ENCODE data around the gene ITGA5. TPM values are rescaled to one million over a fixed set of nuclear protein-coding genes. Genes with fewer than 3 reads are reported as not detected.

ITGA5 gene
- total and polyA plus RNA-seq, 12 donors = 31.9 to 154 (median 48.8) TPM

DNA sequence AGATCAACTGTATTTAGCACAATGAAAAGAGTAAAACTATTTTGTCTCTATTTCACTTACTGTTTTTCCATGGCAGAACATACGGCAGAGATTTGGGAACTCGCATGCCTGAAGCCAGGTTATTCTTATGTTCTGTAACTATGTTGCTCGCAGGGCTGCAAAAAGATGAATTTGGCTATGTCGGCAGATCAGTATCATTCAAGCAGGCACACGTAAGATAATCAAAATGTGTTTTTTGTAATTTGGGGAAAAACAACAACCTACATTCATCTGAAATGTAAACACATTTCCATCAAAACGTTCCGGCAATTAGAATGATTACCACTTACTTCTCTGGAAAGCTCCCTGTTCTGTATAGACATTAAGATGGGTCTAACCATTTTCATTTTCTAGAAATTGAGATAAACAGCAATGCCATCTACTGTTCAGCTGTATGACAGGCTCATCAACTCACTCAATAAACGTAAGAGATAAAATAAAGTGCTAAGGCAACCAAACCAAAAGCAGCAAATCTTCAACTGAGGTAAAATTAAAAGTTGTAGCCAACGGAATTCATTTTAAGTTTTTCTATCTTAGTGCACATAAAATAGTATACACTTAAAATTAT is 41.4 kb upstream of the ITGA5 start:
- DNase-seq (no peak), ATAC-seq (no peak)
- H3K27me3 ChIP-seq = peaks cover 0 to 36% (median 11%) of the 10 kb centered on the region in 7 donors
- WGBS, 2 donors = 80 to 82% methylated on average over 9 of the region's 9 CpGs
- peaks cover 0 to 9% (median 5%) of the 10 kb centered on the region in 9 donors for H3K4me1 ChIP-seq
- H3K27ac ChIP-seq = no peak overlapping the region
- TF ChIP-seq, protein P1, sequence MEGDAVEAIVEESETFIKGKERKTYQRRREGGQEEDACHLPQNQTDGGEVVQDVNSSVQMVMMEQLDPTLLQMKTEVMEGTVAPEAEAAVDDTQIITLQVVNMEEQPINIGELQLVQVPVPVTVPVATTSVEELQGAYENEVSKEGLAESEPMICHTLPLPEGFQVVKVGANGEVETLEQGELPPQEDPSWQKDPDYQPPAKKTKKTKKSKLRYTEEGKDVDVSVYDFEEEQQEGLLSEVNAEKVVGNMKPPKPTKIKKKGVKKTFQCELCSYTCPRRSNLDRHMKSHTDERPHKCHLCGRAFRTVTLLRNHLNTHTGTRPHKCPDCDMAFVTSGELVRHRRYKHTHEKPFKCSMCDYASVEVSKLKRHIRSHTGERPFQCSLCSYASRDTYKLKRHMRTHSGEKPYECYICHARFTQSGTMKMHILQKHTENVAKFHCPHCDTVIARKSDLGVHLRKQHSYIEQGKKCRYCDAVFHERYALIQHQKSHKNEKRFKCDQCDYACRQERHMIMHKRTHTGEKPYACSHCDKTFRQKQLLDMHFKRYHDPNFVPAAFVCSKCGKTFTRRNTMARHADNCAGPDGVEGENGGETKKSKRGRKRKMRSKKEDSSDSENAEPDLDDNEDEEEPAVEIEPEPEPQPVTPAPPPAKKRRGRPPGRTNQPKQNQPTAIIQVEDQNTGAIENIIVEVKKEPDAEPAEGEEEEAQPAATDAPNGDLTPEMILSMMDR (IDR thresholded peaks at IDR 0.05) = no peak
- no peak overlapping the region for H3K4me3 ChIP-seq
- H3K9me3 ChIP-seq = no peaks in the 10 kb centered on the region
- intact Hi-C loops (cut with DNase I) = no loop called here
- no peaks in the 10 kb centered on the region for H3K36me3 ChIP-seq

DNA sequence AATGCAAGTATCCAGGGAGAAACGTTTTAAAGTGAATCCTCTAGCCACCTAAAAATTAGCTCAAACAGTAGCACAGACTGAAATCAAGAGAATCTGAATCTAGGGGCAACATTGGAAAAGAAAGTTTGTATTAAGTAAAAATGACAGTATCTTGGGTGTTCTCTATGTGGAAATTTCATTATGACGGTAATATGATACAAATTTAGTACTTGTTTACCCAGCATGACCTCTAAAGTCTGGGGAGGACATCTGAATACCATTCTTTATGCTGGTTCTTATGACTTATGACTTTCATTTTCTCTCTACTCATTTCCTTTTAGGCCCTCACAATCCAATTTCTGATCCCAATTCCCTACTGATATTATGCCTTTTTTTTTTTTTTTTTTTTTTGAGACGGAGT is 40.3 kb upstream of the ITGA5 start:
- Histone ChIP-seq H3K4me3 (no peak overlapping the region), H3K9me3 (no peaks in the 10 kb centered on the region), H3K27ac (no peak overlapping the region), H3K4me1 (peaks cover 0 to 9% (median 5%) of the 10 kb centered on the region in 9 donors), H3K36me3 (no peaks in the 10 kb centered on the region), H3K27me3 (peaks cover 0 to 25% (median 6%) of the 10 kb centered on the region in 7 donors)
- TF ChIP-seq, protein P1 (IDR thresholded peaks at IDR 0.05) = no peak
- WGBS, 2 donors = 54 to 60% methylated on average over 2 of the region's 3 CpGs
- ATAC-seq (no peak), DNase-seq (no peak)
- intact Hi-C loops (cut with DNase I) = no loop called here

DNA sequence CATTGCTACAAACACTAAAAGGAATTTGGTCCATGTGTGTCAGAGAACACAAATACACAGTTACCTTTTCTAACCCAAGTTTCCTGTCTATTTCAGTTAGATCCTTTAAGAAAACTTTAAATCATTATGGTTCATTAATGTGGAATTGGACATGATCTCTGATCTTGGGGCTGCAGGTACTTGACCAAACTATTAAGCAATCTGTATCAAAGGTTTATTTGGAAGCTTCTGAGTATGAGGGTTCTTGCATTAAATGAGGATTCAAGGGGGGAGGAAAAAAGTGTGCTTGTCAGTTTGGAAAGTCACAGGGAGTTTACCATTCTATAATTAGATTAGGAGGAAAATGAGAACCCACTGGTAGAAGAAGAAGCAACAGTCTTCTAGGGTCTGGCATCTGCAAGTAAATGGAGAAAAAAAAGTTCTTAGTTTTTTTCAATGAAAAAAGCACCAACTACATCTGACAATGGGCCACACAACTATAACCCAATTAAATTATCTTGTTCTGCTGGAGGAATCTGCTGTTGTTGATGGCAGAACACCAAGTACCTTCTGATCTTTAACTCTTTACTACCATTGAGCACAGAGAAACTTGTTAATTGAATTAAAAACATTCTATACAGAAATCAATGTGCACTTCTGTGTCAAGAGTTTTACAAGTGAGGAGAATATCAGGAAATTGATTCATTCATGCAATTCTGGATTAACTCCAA is 36.8 kb upstream of the ITGA5 start:
- intact Hi-C loops (cut with DNase I) = no loop called here
- no peaks in the 10 kb centered on the region for H3K36me3 ChIP-seq
- peaks cover 0 to 9% (median 0%) of the 10 kb centered on the region in 9 donors for H3K4me1 ChIP-seq
- no peak overlapping the region for H3K27ac ChIP-seq
- H3K4me3 ChIP-seq = no peak overlapping the region
- no peaks in the 10 kb centered on the region for H3K9me3 ChIP-seq
- TF ChIP-seq, protein P1 (IDR thresholded peaks at IDR 0.05) = no peak
- peaks cover 0 to 6% (median 0%) of the 10 kb centered on the region in 7 donors for H3K27me3 ChIP-seq
- no peak for DNase-seq
- ATAC-seq = no peak

DNA sequence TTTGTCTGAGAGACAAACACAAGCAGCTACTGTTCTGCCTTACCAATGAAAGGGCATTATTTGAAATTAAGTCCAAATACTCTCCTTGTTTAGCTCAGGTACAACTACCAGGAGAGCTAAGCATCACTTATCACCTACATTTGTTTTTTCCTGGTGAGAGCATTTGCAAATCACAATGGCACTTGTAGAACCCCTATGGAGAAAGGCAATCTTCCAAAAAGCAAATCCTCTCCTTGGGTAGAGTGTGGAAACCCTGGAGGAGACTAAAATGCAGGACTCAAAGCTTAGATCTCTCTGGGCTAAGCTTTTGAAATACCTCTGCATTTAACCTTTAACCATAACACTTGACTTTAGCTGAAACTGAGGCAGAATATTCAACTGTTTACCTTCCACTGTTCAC is 33.6 kb upstream of the ITGA5 start:
- H3K4me1 ChIP-seq = peaks cover 0 to 9% (median 0%) of the 10 kb centered on the region in 9 donors
- no peak for ATAC-seq
- no peaks in the 10 kb centered on the region for H3K36me3 ChIP-seq
- no peak for DNase-seq
- TF ChIP-seq, protein P1 (IDR thresholded peaks at IDR 0.05) = no peak
- no peaks in the 10 kb centered on the region for H3K9me3 ChIP-seq
- H3K27ac ChIP-seq = no peak overlapping the region
- H3K27me3 ChIP-seq = no peaks in the 10 kb centered on the region
- no peak overlapping the region for H3K4me3 ChIP-seq
- intact Hi-C loops (cut with DNase I) = no loop called here

Measured in heart right ventricle (tissue), 16 donors.